K562 (cell line): ENCODE measurements around the gene KCNJ10. TPM values are rescaled to one million over a fixed set of nuclear protein-coding genes. Genes with fewer than 3 reads are reported as not detected.

ENCODE experiments used
- AFF4 ChIP-seq: sonication (generic); formaldehyde crosslinking; IDR thresholded peaks from 2 replicates; pipeline ENCODE4 v1.8.0; 2023; ENCODE audit warnings: mild to moderate bottlenecking, missing genetic modification reagents
- DMBX1 ChIP-seq: fragments of 250-450 bp; sonication (Bioruptor Pico); IDR thresholded peaks from 2 replicates; pipeline ENCODE4 v1.8.0; 2022; ENCODE audit warnings: inconsistent platforms, mild to moderate bottlenecking, moderate library complexity, borderline replicate concordance
- FOSL1 ChIP-seq: fragments of 200-800 bp; sonication (Bioruptor generic); conservative IDR thresholded peaks from 2 replicates; pipeline ENCODE4 v1.6.1; 2016; ENCODE audit warnings: missing genetic modification characterization, missing compliant biosample characterization
- GABPB2 ChIP-seq: fragments of 250-450 bp; sonication (Bioruptor Pico); conservative IDR thresholded peaks from 2 replicates; pipeline ENCODE4 v1.5.1; 2021; ENCODE audit warnings: mild to moderate bottlenecking
- HMG20B ChIP-seq: fragments of 250-450 bp; sonication (Bioruptor Pico); IDR thresholded peaks from 2 replicates; pipeline ENCODE4 v1.5.0; 2021; ENCODE audit warnings: mild to moderate bottlenecking
- IRF9 ChIP-seq: fragments of 450-650 bp; IDR thresholded peaks from 2 replicates; pipeline ENCODE4 v1.6.1; 2016; ENCODE audit warnings: missing biosample characterization, missing genetic modification characterization
- MAFK ChIP-seq: IDR thresholded peaks from 2 replicates; pipeline ENCODE4 v1.6.1; 2011; ENCODE audit warnings: low read length, improper control_type of control experiment
- NEUROD1 ChIP-seq: fragments of 150-350 bp; IDR thresholded peaks from 2 replicates; pipeline ENCODE4 v1.6.1; 2014; ENCODE audit warnings: borderline replicate concordance, low read length, low read depth; ENCODE audit not compliant: partially characterized antibody
- NR1H2 ChIP-seq: sonication (generic); formaldehyde crosslinking; IDR thresholded peaks from 2 replicates; pipeline ENCODE4 v1.4.0; 2020; ENCODE audit warnings: mild to moderate bottlenecking, missing genetic modification reagents
- NR4A1 ChIP-seq, 2 experiments: fragments of 250-450 bp in 1 of 2; fragments of 450-650 bp in 1 of 2; sonication (Bioruptor Pico) in 1 of 2; IDR thresholded peaks; 2 replicates each; pipeline versions ENCODE4 v1.4.0 to v1.6.1; 2016 to 2020; ENCODE audit warnings: mild to moderate bottlenecking in 2 of 2, missing compliant biosample characterization in 1 of 2, missing genetic modification characterization in 1 of 2, moderate library complexity in 1 of 2
- PHF20 ChIP-seq: fragments of 450-650 bp; IDR thresholded peaks from 2 replicates; pipeline ENCODE4 v1.6.1; 2018; ENCODE audit not compliant: partially characterized antibody
- PKNOX1 ChIP-seq: fragments of 450-650 bp; IDR thresholded peaks from 2 replicates; pipeline ENCODE4 v1.6.1; 2016
- RBM22 ChIP-seq: fragments of 200-400 bp; formaldehyde crosslinking; IDR thresholded peaks from 2 replicates; pipeline ENCODE4 v1.6.1; 2018; ENCODE audit warnings: low read length, low read depth; ENCODE audit not compliant: poor library complexity, severe bottlenecking
- ZNF175 ChIP-seq: fragments of 200-800 bp; sonication (Bioruptor generic); IDR thresholded peaks from 2 replicates; pipeline ENCODE4 v1.6.1; 2016; ENCODE audit warnings: low read depth, mild to moderate bottlenecking, missing genetic modification characterization, missing compliant biosample characterization
- ZNF197 ChIP-seq: fragments of 200-800 bp; sonication (Bioruptor generic); IDR thresholded peaks from 2 replicates; pipeline ENCODE4 v1.6.1; 2016; ENCODE audit warnings: low read depth, missing genetic modification characterization, missing compliant biosample characterization
- ZNF232 ChIP-seq: sonication (generic); formaldehyde crosslinking; IDR thresholded peaks from 2 replicates; pipeline ENCODE4 v1.8.0; 2022; ENCODE audit warnings: mild to moderate bottlenecking, missing genetic modification reagents
- ZNF586 ChIP-seq: fragments of 450-650 bp; formaldehyde crosslinking; conservative IDR thresholded peaks from 2 replicates; pipeline ENCODE4 v1.4.0; 2020; ENCODE audit warnings: mild to moderate bottlenecking, moderate library complexity
- ZNF696 ChIP-seq: fragments of 250-450 bp; sonication (Bioruptor Pico); conservative IDR thresholded peaks from 2 replicates; pipeline ENCODE4 v1.4.0; 2020; ENCODE audit warnings: mild to moderate bottlenecking, moderate library complexity
- polyA plus RNA-seq, 8 experiments: library from polyadenylated mRNA; depleted of rRNA in 4 of 8; stranded (reverse) in 5 of 8; unstranded in 3 of 8; fragments of >200 nt; fragmentation: Nextera tagmentation in 2 of 8; fragmentation: Illumina TruSeq in 1 of 8; extraction: Ambion mirVana in 2 of 8; extraction: Trizol in 1 of 8; gene quantifications; 2 replicates each; pipeline versions ENCODE4 v1.2.1 to v1.2.3, GENCODE V29; 2011 to 2014; ENCODE audit warnings: inconsistent platforms in 1 of 8, missing spikeins in 1 of 8
- total RNA-seq, 7 experiments: library from RNA; depleted of rRNA in 6 of 7; stranded (reverse); fragments of >200 nt in 6 of 7; fragmentation: Illumina TruSeq in 2 of 7; extraction: Trizol in 2 of 7; gene quantifications; 2 replicates each; pipeline versions ENCODE4 v1.2.1 to v1.2.3, GENCODE V29; 2011 to 2021; ENCODE audit warnings: low replicate concordance in 1 of 7

Gene KCNJ10
- total and polyA plus RNA-seq, 9 of the 15 experiments (the other 6 are each of a cell fraction or from before 2014, with no cell fraction given): 0.06 to 0.11 TPM; not detected in 7

GRCh38 chr1:160046494-160047110 is 23.4 kb downstream of the KCNJ10 start (continued):
- TF ChIP-seq ZNF197 (CRISPR knock-in tag): peak; percentile 96
- TF ChIP-seq NR4A1 (CRISPR knock-in tag; IDR thresholded peaks at IDR 0.05): peak; percentile 54; the same call in 1 of the 2 replicates
- peak; percentile 92 for TF ChIP-seq NR4A1 (tag; IDR thresholded peaks at IDR 0.05)
- no peak for TF ChIP-seq NR1H2 (CRISPR knock-in tag)
- TF ChIP-seq AFF4: no peak; the same call in 1 of the 2 replicates
- TF ChIP-seq ZNF696 (CRISPR knock-in tag): no peak
- TF ChIP-seq ZNF586 (CRISPR knock-in tag): no peak
- TF ChIP-seq NEUROD1: peak; percentile 72
- no peak for TF ChIP-seq ZNF232 (CRISPR knock-in tag)
- peak; percentile 92 for TF ChIP-seq DMBX1 (CRISPR knock-in tag)
- TF ChIP-seq ZNF175: peak; percentile 96
- TF ChIP-seq PKNOX1: peak; percentile 43; the same call in 1 of the 2 replicates
- peak; percentile 9; the same call in 1 of the 2 replicates for TF ChIP-seq IRF9 (tag)
- no peak for TF ChIP-seq RBM22
- no peak for TF ChIP-seq GABPB2 (CRISPR knock-in tag)
- peak; percentile 52 for TF ChIP-seq PHF20
- TF ChIP-seq MAFK: 0 out of 2 replicates have a peak, but pooled peaks have one; percentile 3
- peak; percentile 72 for TF ChIP-seq FOSL1
- no peak for TF ChIP-seq HMG20B (CRISPR knock-in tag)
